Head of caudate nucleus (tissue), 42 donors: ENCODE measurements around the gene PRSS22.

Source experiments
- DNase-seq, 42 donors: peaks; one replicate each; pipeline versions ENCODE4 v3.0.0 to v3.0.0-alpha.2; 2020 to 2021; ENCODE audit warnings: mixed read lengths in 7 of 42
- intact Hi-C: fragments of 100-400 bp; cut with DNase I; formaldehyde crosslinking; loops from one replicate; pipeline ENCODE4 v1.15.0; 2022

Gene PRSS22

DNA sequence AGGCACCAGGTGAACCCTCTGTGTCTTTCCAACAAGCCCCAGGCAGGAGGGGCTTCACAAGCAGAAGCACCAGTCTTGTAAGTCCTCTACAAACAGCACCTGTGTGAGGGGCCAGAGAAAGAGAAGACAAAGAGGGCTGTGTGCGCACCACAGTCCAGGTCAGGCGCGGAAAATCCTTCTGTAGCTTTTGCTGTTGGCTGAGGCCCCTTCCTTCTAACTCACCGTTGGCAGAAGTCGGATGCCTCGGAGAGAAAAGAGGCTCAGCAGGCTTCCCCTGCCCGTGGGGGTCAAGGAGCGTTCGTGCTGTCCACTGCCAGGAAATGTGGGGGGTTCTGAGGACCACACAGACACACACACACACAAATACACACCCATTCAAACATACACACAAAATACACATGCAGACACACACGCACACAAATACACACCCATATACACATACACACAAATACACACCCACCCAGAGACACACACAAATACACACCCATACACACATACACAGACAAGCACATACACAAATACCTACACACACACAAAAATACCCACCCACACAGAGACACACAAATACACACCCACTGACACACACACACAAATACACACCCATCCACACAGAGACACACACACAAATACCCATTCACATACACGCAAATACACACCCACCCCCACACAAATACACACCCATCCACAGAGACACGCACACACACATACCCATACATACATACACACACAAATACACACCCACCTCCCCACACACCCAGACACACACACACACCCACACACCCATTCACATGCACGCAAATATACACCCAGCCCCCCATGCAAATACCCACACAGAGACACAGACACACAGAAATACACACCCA, 21.1 kb downstream of the PRSS22 start:
- intact Hi-C loops: no loop called here
- DNase-seq: no peak

DNA sequence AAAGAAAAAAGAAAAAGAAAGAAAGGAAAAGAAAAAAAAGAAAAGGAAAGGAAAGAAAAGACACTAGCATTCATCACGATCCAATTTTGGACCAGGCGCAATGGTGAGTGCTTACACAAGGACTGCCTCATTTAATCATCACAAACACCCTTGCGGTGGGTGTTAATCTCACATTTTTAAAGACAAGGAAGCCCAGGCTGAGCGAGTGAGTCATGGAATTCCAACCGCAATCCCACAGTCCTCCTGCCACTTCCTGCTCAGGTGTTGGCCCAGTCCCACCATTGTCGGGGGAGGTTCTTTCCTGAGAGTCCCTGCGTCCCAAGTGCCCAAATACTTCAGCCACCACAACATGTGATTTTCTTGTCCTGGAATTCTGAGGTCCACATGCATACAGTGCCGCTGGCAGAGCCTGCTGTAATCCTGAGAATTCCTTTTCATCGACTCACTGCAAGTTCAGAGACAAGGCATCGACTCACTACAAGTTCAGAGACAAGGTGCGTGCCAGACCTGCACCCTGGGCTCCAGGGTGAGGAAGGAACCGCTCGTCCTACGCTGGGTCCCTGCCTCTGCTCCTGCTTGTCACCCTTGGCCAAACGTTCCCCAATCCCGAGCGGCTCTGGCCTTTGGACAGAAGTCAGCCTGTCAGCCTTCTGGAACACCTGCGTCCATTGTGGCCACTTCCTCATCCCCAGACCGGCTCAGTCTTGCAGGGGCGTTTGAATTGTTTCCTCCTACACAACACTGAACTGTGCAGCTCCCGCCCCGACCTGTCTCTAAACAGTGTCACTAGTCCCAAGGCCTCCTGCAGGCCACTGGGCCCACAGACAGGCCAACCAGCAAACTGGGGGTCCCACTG, 22.1 kb downstream of the PRSS22 start:
- DNase-seq: no peak
- intact Hi-C loops: no loop called here

DNA sequence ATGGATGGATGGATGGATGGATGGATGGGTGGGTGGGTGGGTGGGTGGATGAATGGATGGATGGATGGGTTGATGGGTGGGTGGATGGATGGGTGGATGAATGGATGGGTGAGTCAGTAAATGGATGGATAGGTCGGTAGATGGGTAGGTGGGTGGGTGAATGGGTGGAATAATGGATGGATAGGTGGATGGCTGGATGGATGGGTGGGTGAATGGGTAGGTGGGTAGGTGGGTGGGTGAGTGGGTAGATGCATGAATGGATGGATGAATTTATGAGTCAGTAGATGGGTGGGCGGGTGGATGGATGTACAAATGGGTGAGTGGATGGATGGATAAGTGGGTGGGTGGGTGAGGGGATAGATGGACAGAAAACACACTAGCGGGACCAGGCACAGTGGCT, 23.0 kb downstream of the PRSS22 start:
- intact Hi-C loops: no loop called here

DNA sequence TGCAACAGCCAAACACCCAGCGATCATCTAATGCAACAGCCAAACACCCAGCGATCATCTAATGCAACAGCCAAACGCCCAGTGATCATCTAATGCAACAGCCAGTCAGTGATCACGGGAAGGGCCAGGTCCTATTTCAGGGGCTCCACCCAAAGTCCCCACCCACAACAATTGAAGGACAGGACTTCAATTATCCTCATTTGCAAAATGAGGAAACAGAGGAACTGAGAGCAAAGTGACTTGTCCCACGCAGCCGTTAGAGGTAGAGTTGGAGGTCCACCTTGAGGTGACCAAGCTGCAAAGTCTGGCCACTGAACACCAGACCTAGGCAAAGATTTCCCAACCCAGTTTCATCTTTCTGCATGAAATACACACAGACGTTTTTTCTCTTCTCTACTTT, 24.2 kb downstream of the PRSS22 start:
- intact Hi-C loops: no loop called here
- no peak for DNase-seq

More for the DNA sequence above, 23.0 kb downstream of the PRSS22 start:
- no peak for DNase-seq

- DNase-seq: no peak
- intact Hi-C loops: no loop called here
Observed at GRCh38 chr16:2831203-2831602, 26.8 kb downstream of the PRSS22 start.

DNA sequence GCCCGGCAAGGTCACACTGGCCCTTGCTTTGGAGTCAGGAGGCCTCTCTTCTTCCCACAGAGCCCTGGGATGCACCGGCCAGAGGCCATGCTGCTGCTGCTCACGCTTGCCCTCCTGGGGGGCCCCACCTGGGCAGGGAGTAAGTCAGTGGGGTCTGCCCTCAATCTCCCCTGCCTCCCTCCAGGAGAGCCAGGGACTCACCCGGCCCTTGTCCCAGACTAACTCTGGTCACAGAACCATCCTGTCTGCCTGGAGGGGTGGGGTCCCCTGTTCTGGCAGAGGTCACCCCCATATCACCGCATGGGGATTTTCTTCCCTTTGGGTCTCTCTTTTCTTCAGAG, 27.6 kb downstream of the PRSS22 start:
- intact Hi-C loops: no loop called here
- no peak for DNase-seq

GRCh38 chr16:2829501-2830354, 28.2 kb downstream of the PRSS22 start, which contains the start of gene ZG16B:
Gene ZG16B (plus strand): TSS chr16:2830303. CDS start chr16:2830442, 139 bp downstream.
- intact Hi-C loops: no loop called here
- no peak for DNase-seq

DNA sequence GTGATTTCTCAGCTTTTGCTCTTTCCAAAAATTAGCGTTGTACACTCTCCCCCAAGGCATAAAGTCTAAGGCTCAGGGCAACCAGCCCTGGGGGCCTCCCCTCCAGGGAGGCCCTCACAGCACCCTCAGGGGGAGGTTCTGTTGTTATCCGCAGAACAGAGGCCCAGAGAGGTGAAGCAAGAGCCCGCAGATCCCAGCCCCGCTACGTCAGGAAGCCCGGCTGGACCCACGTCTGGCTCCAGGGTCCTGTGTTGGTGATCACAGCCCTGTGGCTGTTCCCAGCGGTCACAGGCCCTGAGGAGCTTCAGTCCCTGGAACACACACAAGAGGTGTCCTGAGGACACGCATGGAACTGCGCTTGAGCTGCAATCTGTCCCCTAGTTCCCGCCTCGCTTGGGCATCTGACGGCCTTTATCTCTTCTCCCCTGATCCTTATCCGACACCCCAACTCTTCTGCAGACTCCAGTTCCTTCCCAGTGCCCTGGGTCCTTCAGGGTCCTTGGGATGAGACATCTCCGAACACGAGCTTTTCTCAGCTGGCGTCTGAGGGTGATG, 29.0 kb downstream of the PRSS22 start:
- intact Hi-C loops: no loop called here
- DNase-seq: no peak

- no peak for DNase-seq
- intact Hi-C loops: no loop called here
Observed at GRCh38 chr16:2828521-2828840, 29.5 kb downstream of the PRSS22 start.

DNA sequence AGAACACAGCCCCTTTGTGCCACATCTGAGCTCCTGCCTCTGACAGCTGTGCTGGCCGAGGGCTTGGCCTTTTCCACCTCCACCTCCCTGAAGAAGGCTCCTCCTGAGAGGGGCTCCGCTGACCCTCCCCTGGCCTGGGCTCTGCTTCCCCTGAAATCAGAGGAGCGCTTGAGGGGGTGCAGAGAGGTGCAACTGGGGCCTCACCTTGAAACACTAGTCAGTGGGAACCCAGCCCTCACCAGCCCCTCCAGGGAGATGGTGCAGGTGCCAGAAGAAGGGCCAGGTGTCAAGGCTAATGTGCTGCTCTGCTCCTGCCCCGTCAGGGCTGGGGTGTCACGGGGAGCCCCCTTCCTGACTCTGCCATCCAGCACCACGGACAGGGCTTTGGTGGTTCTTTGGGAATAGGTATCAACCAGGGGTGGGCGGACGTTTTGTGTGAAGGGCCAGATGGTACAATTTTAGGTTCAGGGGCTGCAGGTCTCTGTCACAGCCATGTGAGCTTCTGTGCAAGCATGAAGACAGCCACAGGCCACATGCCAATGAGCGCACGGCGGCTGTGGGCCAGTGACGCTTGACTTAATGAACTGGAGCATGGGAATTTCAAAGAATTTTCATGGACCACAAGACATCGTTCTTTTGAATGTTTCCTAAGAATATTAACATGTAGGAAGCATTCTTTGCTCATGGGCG, 30.0 kb downstream of the PRSS22 start:
- intact Hi-C loops: no loop called here
- DNase-seq: no peak

DNA sequence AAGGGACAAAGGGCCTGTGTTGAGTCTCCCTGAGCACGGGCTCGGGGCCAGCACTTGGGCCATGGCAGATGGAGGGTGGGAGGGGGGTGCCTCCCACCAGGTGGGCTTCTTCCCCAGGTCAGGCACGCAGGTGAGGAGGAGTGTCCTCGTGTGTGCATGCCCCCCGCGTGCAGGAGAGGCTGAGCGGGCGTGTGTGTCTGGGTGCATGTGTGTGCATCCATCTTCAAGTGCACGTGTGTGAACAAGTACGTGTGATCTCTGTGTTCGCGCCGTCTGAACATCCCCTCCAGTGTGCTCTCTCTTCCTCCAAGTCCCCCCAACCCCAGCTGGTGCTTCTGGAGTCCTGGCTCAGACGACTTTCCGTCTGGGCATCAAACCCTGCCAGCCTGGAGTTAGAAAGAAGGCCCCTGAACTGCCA, 30.6 kb downstream of the PRSS22 start:
- intact Hi-C loops: no loop called here
- DNase-seq: peak in 3 of 42 donors; percentile 15 to 28 (median 17)

DNA sequence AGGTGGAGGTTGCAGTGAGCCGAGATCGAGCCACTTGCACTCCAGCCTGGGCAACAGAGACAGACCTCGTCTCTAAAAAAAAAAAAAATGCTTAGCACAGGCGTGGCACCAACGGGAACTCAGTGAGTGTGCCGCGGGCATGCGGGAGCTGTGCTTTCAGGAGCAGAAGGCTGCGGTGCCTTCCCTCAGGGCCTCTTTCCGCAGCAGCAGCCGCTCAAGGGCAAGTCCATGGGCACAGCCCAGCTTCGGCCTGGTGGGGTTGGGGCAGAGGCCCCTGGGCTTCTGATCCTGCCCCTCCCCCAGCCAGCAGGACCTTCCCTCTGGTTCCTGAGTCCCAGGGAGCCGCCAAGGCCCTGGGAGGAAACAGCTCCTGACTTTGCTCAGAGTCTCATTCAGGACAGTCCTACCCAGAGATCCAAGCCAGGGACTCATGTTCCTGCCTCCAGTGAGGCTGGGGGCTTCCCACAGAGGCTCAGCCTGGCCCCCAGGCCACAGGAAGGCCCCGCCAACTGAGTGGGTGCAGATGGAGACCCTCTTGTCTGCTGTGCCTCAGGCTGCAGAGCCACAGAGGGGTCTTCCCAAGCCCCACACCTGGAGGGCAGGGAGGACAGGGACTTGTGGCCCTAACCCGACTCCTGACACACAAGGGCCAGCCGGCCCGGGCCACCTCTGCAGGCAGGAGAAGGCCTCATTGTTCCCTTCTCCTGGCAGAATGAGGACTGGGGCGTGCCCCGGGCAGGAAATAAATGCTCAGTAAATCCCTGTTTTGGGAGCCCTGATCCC, 31.2 kb downstream of the PRSS22 start:
- DNase-seq: peak in 1 of 42 donors; percentile 1
- intact Hi-C loops: no loop called here

- DNase-seq: peak in 1 of 42 donors; percentile 14
- intact Hi-C loops: no loop called here
Observed at GRCh38 chr16:2825906-2826305, 32.1 kb downstream of the PRSS22 start.

DNA sequence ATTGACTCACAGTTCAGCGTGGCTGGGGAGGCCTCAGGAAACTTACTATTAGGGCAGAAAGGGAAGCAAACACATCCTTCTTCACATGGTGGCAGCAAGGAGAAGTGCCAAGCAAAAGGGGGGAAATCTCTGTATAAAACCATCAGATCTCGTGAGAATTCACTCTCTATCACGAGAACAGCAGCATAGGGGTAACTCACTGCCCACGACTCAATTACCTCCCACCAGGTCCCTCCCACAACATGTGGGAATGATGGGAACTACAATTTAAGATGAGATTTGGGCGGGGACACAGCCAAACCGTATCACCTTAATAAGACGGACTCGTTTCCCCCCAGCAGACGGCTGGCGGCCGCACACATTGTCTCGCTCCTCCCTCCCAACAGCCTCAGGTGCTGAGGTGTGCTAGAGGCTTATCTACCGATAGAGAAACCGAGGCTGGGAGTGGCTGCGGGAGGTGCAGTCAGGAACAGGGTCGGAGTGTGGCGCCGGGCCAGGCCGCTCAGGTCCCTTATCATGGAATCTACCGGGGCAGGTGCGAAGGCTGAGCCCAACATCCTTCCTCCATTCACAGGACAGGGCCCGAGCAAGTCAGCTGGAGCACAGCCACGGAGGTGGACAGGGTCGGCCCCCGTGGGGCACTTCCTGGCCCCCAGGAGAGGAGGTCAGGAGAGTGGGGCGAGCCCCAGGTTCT, 32.8 kb downstream of the PRSS22 start:
- intact Hi-C loops: no loop called here
- peak in 1 of 42 donors; percentile 7 for DNase-seq

GRCh38 chr16:2824626-2825025, 33.3 kb downstream of the PRSS22 start:
- peak in 1 of 42 donors; percentile 17 for DNase-seq
- intact Hi-C loops: no loop called here

- DNase-seq: no peak
- intact Hi-C loops: no loop called here
Observed at GRCh38 chr16:2822496-2822895, 35.5 kb downstream of the PRSS22 start.

DNA sequence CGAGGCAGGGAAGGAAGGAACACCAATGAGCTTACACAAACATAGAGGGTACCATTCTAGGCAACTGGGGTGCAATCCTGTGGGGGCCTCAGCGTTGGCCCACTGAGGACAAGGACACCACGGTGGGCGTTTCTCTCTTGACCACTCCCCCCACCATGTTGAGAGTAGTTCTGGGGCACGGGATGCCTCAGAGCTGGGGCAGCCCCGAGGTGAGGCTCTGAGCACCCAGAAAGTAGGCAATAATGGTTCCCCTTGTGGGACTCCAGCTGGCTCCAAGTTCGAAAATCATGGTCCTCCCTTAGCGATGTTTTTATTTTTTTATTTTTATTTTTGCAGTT, 35.8 kb downstream of the PRSS22 start:
- peak in 1 of 42 donors; percentile 2 for DNase-seq
- intact Hi-C loops: no loop called here
